K562 (cell line): Measurements from ENCODE around the gene CEBPA.

Experiments
- CTCF ChIP-seq, 3 experiments: IDR thresholded peaks in 2 of 3; conservative IDR thresholded peaks in 1 of 3; 2 replicates each; pipeline ENCODE4 v1.5.1; 2011 to 2012; ENCODE audit warnings: low read length in 3 of 3, mild to moderate bottlenecking in 3 of 3, control low read depth in 2 of 3, improper control_type of control experiment in 1 of 3, inconsistent platforms in 1 of 3, low read depth in 1 of 3, mixed read lengths in 1 of 3, moderate library complexity in 1 of 3; ENCODE audit not compliant: insufficient read depth in 2 of 3
- ELF4 ChIP-seq: fragments of 450-650 bp; formaldehyde crosslinking; IDR thresholded peaks from 2 replicates; pipeline ENCODE4 v1.4.0; 2022; ENCODE audit warnings: missing genetic modification characterization
- HDAC1 ChIP-seq, 2 experiments: fragments of 450-650 bp; IDR thresholded peaks; 2 replicates each; pipeline ENCODE4 v1.6.1; 2016 to 2017; ENCODE audit warnings: inconsistent platforms in 1 of 2, mild to moderate bottlenecking in 1 of 2, moderate library complexity in 1 of 2
- KDM1A ChIP-seq, 2 experiments: fragments of 450-650 bp; IDR thresholded peaks; 2 replicates each; pipeline ENCODE4 v1.6.1; 2016; ENCODE audit warnings: mild to moderate bottlenecking in 2 of 2
- NFIC ChIP-seq: fragments of 450-650 bp; IDR thresholded peaks from 2 replicates; pipeline ENCODE4 v1.6.1; 2017; ENCODE audit warnings: mild to moderate bottlenecking, inconsistent platforms
- POLR2A ChIP-seq: fragments of 450-650 bp; conservative IDR thresholded peaks from 2 replicates; pipeline ENCODE4 v1.6.1; 2016
- POLR2AphosphoS5 ChIP-seq: IDR thresholded peaks from 2 replicates; pipeline ENCODE4 v1.6.1; 2011; ENCODE audit warnings: mild to moderate bottlenecking, low read depth, low read length, moderate library complexity; ENCODE audit not compliant: control insufficient read depth, insufficient read depth
- RNF2 ChIP-seq: sonication (generic); IDR thresholded peaks from 2 replicates; pipeline ENCODE4 v1.6.1; 2016
- SIRT6 ChIP-seq: IDR thresholded peaks from one replicate; pipeline ENCODE4 v1.6.1; 2012; ENCODE audit warnings: low read depth, mild to moderate bottlenecking, control low read depth, inconsistent platforms, low read length, moderate library complexity
- YBX1 ChIP-seq: fragments of 450-650 bp; IDR thresholded peaks from 2 replicates; pipeline ENCODE4 v1.7.1; 2016; ENCODE audit warnings: mild to moderate bottlenecking
- ZNF197 ChIP-seq: fragments of 200-800 bp; sonication (Bioruptor generic); IDR thresholded peaks from 2 replicates; pipeline ENCODE4 v1.6.1; 2016; ENCODE audit warnings: low read depth, missing genetic modification characterization, missing compliant biosample characterization
- ZNF445 ChIP-seq: fragments of 250-450 bp; sonication (Bioruptor Pico); IDR thresholded peaks from 2 replicates; pipeline ENCODE4 v1.4.0; 2020; ENCODE audit warnings: low read depth, mild to moderate bottlenecking, moderate library complexity
- TF ChIP-seq, protein P1 (sequence below): sonication (generic); formaldehyde crosslinking; IDR thresholded peaks from 2 replicates; pipeline ENCODE4 v1.5.0; 2020; ENCODE audit warnings: missing genetic modification reagents
- TF ChIP-seq, protein P2 (sequence below): sonication (generic); formaldehyde crosslinking; IDR thresholded peaks from 2 replicates; pipeline ENCODE4 v1.8.1; 2023; ENCODE audit warnings: mild to moderate bottlenecking, missing genetic modification reagents

GRCh38 chr19:33295621-33296487 lies 6.5 kb downstream of the CEBPA start:
- TF ChIP-seq, protein P1, sequence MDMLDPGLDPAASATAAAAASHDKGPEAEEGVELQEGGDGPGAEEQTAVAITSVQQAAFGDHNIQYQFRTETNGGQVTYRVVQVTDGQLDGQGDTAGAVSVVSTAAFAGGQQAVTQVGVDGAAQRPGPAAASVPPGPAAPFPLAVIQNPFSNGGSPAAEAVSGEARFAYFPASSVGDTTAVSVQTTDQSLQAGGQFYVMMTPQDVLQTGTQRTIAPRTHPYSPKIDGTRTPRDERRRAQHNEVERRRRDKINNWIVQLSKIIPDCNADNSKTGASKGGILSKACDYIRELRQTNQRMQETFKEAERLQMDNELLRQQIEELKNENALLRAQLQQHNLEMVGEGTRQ (CRISPR knock-in tag): no peak
- TF ChIP-seq NFIC (no peak), POLR2AphosphoS5 (no peak), CTCF (IDR thresholded peaks at IDR 0.05 in 2 of 3, conservative IDR thresholded peaks at IDR 0.05 in 1 of 3; ENCODE audit: insufficient read depth in 2 of 3, low read depth in 1 of 3, low read length in 3 of 3) (no peak), POLR2A (no peak), HDAC1 (IDR thresholded peaks at IDR 0.05) (no peak), ELF4 (CRISPR knock-in tag) (no peak), KDM1A (IDR thresholded peaks at IDR 0.05) (no peak), ZNF445 (CRISPR knock-in tag) (no peak), YBX1 (no peak), RNF2 (no peak), ZNF197 (CRISPR knock-in tag) (no peak), SIRT6 (no peak)
- TF ChIP-seq, protein P2, sequence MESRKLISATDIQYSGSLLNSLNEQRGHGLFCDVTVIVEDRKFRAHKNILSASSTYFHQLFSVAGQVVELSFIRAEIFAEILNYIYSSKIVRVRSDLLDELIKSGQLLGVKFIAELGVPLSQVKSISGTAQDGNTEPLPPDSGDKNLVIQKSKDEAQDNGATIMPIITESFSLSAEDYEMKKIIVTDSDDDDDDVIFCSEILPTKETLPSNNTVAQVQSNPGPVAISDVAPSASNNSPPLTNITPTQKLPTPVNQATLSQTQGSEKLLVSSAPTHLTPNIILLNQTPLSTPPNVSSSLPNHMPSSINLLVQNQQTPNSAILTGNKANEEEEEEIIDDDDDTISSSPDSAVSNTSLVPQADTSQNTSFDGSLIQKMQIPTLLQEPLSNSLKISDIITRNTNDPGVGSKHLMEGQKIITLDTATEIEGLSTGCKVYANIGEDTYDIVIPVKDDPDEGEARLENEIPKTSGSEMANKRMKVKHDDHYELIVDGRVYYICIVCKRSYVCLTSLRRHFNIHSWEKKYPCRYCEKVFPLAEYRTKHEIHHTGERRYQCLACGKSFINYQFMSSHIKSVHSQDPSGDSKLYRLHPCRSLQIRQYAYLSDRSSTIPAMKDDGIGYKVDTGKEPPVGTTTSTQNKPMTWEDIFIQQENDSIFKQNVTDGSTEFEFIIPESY (CRISPR knock-in tag): no peak
